AG10803 (cell line): ENCODE data around the gene KLHL29.

Experiments
- DNase-seq: peaks from one replicate; pipeline ENCODE4 v3.0.0; 2010; ENCODE audit warnings: low read depth
- H3K4me3 ChIP-seq: 2 replicates; pipeline ENCODE4 v1.5.1; 2011; ENCODE audit warnings: mild to moderate bottlenecking, low read length, control low read depth
- TF ChIP-seq, protein P1 (sequence below): conservative IDR thresholded peaks from 2 replicates; pipeline ENCODE4 v1.5.1; 2011; ENCODE audit warnings: mild to moderate bottlenecking, low read length, control low read depth, inconsistent platforms

KLHL29 gene

GRCh38 chr2:23606196-23606595 is 221.2 kb downstream of the KLHL29 start:
- no peak overlapping the region for H3K4me3 ChIP-seq

GRCh38 chr2:23606968-23607367 is 222.0 kb downstream of the KLHL29 start:
- TF ChIP-seq, protein P1, sequence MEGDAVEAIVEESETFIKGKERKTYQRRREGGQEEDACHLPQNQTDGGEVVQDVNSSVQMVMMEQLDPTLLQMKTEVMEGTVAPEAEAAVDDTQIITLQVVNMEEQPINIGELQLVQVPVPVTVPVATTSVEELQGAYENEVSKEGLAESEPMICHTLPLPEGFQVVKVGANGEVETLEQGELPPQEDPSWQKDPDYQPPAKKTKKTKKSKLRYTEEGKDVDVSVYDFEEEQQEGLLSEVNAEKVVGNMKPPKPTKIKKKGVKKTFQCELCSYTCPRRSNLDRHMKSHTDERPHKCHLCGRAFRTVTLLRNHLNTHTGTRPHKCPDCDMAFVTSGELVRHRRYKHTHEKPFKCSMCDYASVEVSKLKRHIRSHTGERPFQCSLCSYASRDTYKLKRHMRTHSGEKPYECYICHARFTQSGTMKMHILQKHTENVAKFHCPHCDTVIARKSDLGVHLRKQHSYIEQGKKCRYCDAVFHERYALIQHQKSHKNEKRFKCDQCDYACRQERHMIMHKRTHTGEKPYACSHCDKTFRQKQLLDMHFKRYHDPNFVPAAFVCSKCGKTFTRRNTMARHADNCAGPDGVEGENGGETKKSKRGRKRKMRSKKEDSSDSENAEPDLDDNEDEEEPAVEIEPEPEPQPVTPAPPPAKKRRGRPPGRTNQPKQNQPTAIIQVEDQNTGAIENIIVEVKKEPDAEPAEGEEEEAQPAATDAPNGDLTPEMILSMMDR: no peak
- DNase-seq: peak; percentile 56
- H3K4me3 ChIP-seq: no peak overlapping the region

More at GRCh38 chr2:23606196-23606595, 221.2 kb downstream of the KLHL29 start:
- DNase-seq: no peak
- TF ChIP-seq, protein P1: no peak

DNA sequence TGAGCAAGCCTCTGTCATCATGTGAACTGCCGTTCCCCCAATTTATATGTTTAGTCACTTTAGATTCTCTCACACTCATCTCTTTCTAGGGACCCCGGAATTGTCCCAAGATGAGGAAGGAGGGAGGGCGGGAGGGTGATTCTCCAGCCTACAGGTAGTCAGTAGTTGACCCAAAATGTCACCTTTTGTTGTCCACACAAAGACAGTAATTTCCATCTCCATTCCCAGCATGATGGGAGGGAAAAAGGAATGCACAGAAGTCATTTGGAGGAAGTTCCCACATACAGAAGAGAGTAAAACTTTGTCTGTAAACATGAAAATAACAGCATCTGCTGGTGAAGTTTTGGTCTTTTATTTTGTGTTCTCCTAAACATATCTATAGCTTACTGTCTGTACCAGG is 222.9 kb downstream of the KLHL29 start:
- DNase-seq: no peak
- H3K4me3 ChIP-seq: no peak overlapping the region
- TF ChIP-seq, protein P1: no peak

- TF ChIP-seq, protein P1: no peak
- no peak overlapping the region for H3K4me3 ChIP-seq
- DNase-seq: no peak
Observed at GRCh38 chr2:23609254-23609653, 224.3 kb downstream of the KLHL29 start.

DNA sequence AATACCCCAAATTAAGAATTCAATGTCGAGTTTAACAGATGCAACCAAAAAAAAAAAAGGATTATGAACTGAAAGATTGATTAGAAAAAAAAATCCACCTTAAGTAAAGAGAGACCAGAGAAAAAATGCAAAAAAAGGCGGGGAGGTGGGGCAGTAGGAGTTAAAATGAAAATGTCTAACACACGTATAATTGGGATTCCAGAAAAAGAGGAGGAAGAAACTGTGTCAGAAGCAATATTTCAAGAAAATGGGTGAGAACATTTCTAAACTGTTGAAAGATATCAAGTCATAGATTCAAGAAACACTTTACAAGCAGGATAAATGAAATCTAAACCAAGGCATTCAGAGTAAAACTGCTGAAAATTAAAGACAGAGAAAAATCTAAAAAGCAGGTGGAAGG is 226.9 kb downstream of the KLHL29 start:
- no peak overlapping the region for H3K4me3 ChIP-seq
- DNase-seq: no peak
- TF ChIP-seq, protein P1: no peak

GRCh38 chr2:23614701-23615100 is 229.7 kb downstream of the KLHL29 start:
- TF ChIP-seq, protein P1: no peak
- DNase-seq: no peak
- no peak overlapping the region for H3K4me3 ChIP-seq

DNA sequence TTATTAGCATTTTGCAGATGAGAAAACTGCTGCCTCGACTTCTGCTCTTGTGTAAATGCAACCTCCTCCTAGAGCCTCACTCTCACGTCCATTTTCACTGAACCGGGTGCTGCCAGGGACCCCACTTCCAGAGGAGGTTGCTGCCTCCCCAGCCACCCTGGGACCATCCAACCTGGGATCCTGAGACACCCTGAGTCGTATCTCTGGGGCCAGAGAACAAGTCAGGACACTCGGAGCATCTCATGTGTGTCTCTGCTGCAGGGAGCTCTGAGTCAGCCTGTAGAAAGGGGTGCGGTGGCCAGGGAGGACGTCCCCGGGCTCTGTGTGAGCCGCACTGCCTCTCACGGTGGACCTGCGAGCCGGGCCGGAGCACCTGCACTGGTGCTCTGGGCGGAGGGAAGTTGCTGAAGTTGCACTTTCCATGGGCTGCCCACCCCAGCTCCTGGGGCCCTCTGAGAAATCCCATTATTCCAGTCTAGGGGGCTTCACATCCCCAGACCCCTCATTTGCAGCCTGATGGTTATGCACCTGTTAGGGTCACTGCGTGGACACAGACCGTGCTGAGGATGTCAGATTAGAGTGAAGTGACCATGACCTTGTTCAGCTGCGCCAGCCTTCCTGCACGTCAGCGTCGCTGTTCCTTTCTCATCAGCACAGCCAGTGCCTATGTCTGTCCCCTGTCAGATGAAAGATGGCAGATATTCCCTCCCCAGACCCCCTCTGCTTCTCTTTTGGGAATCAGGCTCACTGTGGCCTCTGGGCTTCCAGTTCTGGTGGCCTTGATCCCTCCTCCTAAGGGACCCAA is 230.4 kb downstream of the KLHL29 start:
- DNase-seq: no peak
- TF ChIP-seq, protein P1: no peak
- H3K4me3 ChIP-seq: no peak overlapping the region
